ENCODE data around the gene PINLYP.

- no peak; the same call in 1 of the 2 replicates for TF ChIP-seq ZNF446 (CRISPR knock-in tag; IDR thresholded peaks at IDR 0.05)
- TF ChIP-seq SOX6 (IDR thresholded peaks at IDR 0.05), result no peak
- no peak for TF ChIP-seq SOX6 (CRISPR knock-in tag; IDR thresholded peaks at IDR 0.05)
Observed at GRCh38 chr19:43618921-43619261, 43.3 kb downstream of the PINLYP start.

All from HepG2 (cell line).